H1 (cell line): ENCODE measurements around the gene AADAC. TPM values are rescaled to one million over a fixed set of nuclear protein-coding genes. Genes with fewer than 3 reads are reported as not detected.

Source experiments
- CTCF ChIA-PET: fragments of 300-600 bp; sonication (Branson Sonifier 250); formaldehyde crosslinking; loops from one replicate; lab custom pipeline; 2021; ENCODE audit not compliant: partially characterized antibody; lab: Charles Lee
- POLR2A ChIA-PET: fragments of 300-600 bp; sonication (Branson Sonifier 250); formaldehyde crosslinking; loops from one replicate; lab custom pipeline; 2021; ENCODE audit warnings: inconsistent platforms; ENCODE audit not compliant: partially characterized antibody; lab: Charles Lee
- DNase-seq, 2 experiments: peaks; one replicate each; pipeline versions ENCODE4 v3.0.0 to v3.0.0-alpha.2; 2010 to 2022; ENCODE audit warnings: low spot score in 2 of 2, low read depth in 1 of 2, mixed read lengths in 1 of 2
- FAIRE-seq: peaks from 2 replicates; lab custom pipeline; 2011; peaks lifted over from hg19 to GRCh38; lab: Jason Lieb, UNC
- H2AFZ ChIP-seq: 2 replicates; pipeline ENCODE4 v1.8.1; 2012; ENCODE audit warnings: low read length, inconsistent platforms
- H2AK5ac ChIP-seq: 2 replicates; pipeline ENCODE4 v1.6.1; 2013; ENCODE audit warnings: low read depth, low read length
- H2BK120ac ChIP-seq: replicated peaks from 2 replicates; pipeline ENCODE3; 2013; ENCODE audit warnings: low read depth, low read length, inconsistent platforms
- H2BK12ac ChIP-seq: 2 replicates; pipeline ENCODE4 v1.6.1; 2013; ENCODE audit warnings: low read depth, low read length
- H2BK15ac ChIP-seq: 2 replicates; pipeline ENCODE4 v1.6.1; 2013; ENCODE audit warnings: low read length
- H2BK20ac ChIP-seq: 2 replicates; pipeline ENCODE4 v1.6.1; 2013; ENCODE audit warnings: low read length
- H2BK5ac ChIP-seq: 2 replicates; pipeline ENCODE4 v1.6.1; 2013; ENCODE audit warnings: low read depth, low read length
- H3K14ac ChIP-seq: 2 replicates; pipeline ENCODE4 v1.6.1; 2013; ENCODE audit warnings: inconsistent platforms; ENCODE audit not compliant: insufficient read length
- H3K18ac ChIP-seq: 2 replicates; pipeline ENCODE4 v1.6.1; 2013; ENCODE audit warnings: low read length; ENCODE audit errors: extremely low read depth
- H3K23ac ChIP-seq: 2 replicates; pipeline ENCODE4 v1.6.1; 2013; ENCODE audit warnings: inconsistent platforms; ENCODE audit not compliant: insufficient read length
- H3K23me2 ChIP-seq: 2 replicates; pipeline ENCODE4 v1.6.1; 2013; ENCODE audit warnings: low read depth, low read length
- H3K27ac ChIP-seq: 2 replicates; pipeline ENCODE4 v1.6.1; 2011; ENCODE audit warnings: low read depth, low read length, inconsistent platforms
- H3K27me3 ChIP-seq, 4 experiments: replicated peaks in 1 of 4; 1 replicate in 1 of 4; 2 replicates in 3 of 4; pipeline versions ENCODE4 v1.6.1 to v1.8.1; 2011 to 2013; ENCODE audit warnings: low read length in 3 of 4, mild to moderate bottlenecking in 3 of 4, inconsistent platforms in 2 of 4, mixed read lengths in 2 of 4, moderate library complexity in 1 of 4; ENCODE audit not compliant: control insufficient read depth in 3 of 4, insufficient read depth in 3 of 4; ENCODE audit errors: extremely low read depth in 1 of 4
- H3K36me3 ChIP-seq, 4 experiments: 2 replicates each; pipeline versions ENCODE4 v1.6.1 to v1.8.1; 2011 to 2013; ENCODE audit warnings: mild to moderate bottlenecking in 4 of 4, low read length in 3 of 4, moderate library complexity in 2 of 4, control low read depth in 1 of 4, inconsistent platforms in 1 of 4; ENCODE audit not compliant: insufficient read depth in 4 of 4, control insufficient read depth in 2 of 4
- H3K4ac ChIP-seq: replicated peaks from 2 replicates; pipeline ENCODE3; 2013; ENCODE audit warnings: low read length, low read depth, mixed read lengths, inconsistent platforms; ENCODE audit not compliant: insufficient read length
- H3K4me1 ChIP-seq, 4 experiments: replicated peaks in 1 of 4; 1 replicate in 1 of 4; 2 replicates in 3 of 4; pipeline versions ENCODE4 v1.6.1 to v1.8.1; 2011 to 2013; ENCODE audit warnings: low read length in 3 of 4, inconsistent platforms in 2 of 4, mixed read lengths in 1 of 4; ENCODE audit not compliant: insufficient read depth in 4 of 4, control insufficient read depth in 3 of 4
- H3K4me2 ChIP-seq, 2 experiments: 2 replicates each; pipeline versions ENCODE4 v1.6.1 to v1.8.1; 2011 to 2013; ENCODE audit warnings: low read depth in 2 of 2, low read length in 2 of 2, control low read depth in 1 of 2, inconsistent platforms in 1 of 2, mild to moderate bottlenecking in 1 of 2; ENCODE audit not compliant: insufficient read depth in 1 of 2
- H3K4me3 ChIP-seq, 4 experiments: fragments of 200-600, 300-600 bp in 1 of 4; sonication (generic), shearing (Covaris generic), sonication (Bioruptor Twin) in 1 of 4; 2 replicates each; pipeline versions ENCODE4 v1.5.1 to v1.8.1; 2011 to 2016; ENCODE audit warnings: low read length in 4 of 4, low read depth in 3 of 4, control low read depth in 2 of 4, inconsistent platforms in 2 of 4, mild to moderate bottlenecking in 2 of 4, mixed read lengths in 1 of 4, moderate library complexity in 1 of 4; ENCODE audit not compliant: insufficient read depth in 2 of 4; ENCODE audit errors: extremely low read depth in 1 of 4
- H3K56ac ChIP-seq: replicated peaks from 2 replicates; pipeline ENCODE3; 2013; ENCODE audit warnings: low read depth, mild to moderate bottlenecking, mixed read lengths, low read length, inconsistent platforms; ENCODE audit not compliant: insufficient read length
- H3K79me1 ChIP-seq: 2 replicates; pipeline ENCODE4 v1.6.1; 2013; ENCODE audit warnings: low read depth, low read length, control low read depth
- H3K79me2 ChIP-seq, 2 experiments: 2 replicates each; pipeline versions ENCODE4 v1.6.1 to v1.8.1; 2012 to 2013; ENCODE audit warnings: low read length in 2 of 2, mild to moderate bottlenecking in 2 of 2, inconsistent platforms in 1 of 2; ENCODE audit not compliant: insufficient read depth in 2 of 2, control insufficient read depth in 1 of 2
- H3K9ac ChIP-seq, 4 experiments: replicated peaks in 1 of 4; 1 replicate in 1 of 4; 2 replicates in 3 of 4; pipeline versions ENCODE4 v1.6.1 to v1.8.1; 2011 to 2013; ENCODE audit warnings: low read depth in 3 of 4, low read length in 3 of 4, control low read depth in 2 of 4, mild to moderate bottlenecking in 2 of 4, moderate library complexity in 2 of 4, inconsistent platforms in 1 of 4; ENCODE audit errors: extremely low read depth in 1 of 4
- H3K9me3 ChIP-seq, 2 experiments: 2 replicates each; pipeline versions ENCODE4 v1.6.1 to v1.8.1; 2012 to 2013; ENCODE audit warnings: mild to moderate bottlenecking in 2 of 2, moderate library complexity in 2 of 2, control low read depth in 1 of 2, inconsistent platforms in 1 of 2, low read depth in 1 of 2, low read length in 1 of 2, mixed read lengths in 1 of 2; ENCODE audit not compliant: insufficient read depth in 2 of 2
- H4K20me1 ChIP-seq, 2 experiments: replicated peaks in 1 of 2; 2 replicates each; pipeline versions ENCODE3 to v1.8.1; 2011 to 2013; ENCODE audit warnings: inconsistent platforms in 2 of 2, low read length in 2 of 2, mild to moderate bottlenecking in 1 of 2; ENCODE audit not compliant: insufficient read depth in 2 of 2, control insufficient read depth in 1 of 2
- H4K5ac ChIP-seq: 2 replicates; pipeline ENCODE4 v1.6.1; 2013; ENCODE audit warnings: low read length, low read depth, mixed read lengths, inconsistent platforms; ENCODE audit not compliant: insufficient read length
- H4K8ac ChIP-seq: 2 replicates; pipeline ENCODE4 v1.8.0; 2013; ENCODE audit warnings: mild to moderate bottlenecking, moderate library complexity, low read length, inconsistent platforms; ENCODE audit not compliant: insufficient read depth; ENCODE audit errors: extremely low read depth
- H4K91ac ChIP-seq: replicated peaks from 2 replicates; pipeline ENCODE3; 2013; ENCODE audit warnings: low read length, mixed read lengths, inconsistent platforms; ENCODE audit not compliant: insufficient read length
- CTCF ChIP-seq, 3 experiments: IDR thresholded peaks; 1 replicate in 2 of 3; 2 replicates in 1 of 3; pipeline versions ENCODE4 v1.5.1 to v1.6.1; 2011; ENCODE audit warnings: low read length in 3 of 3, mild to moderate bottlenecking in 3 of 3, inconsistent platforms in 2 of 3, low read depth in 1 of 3, moderate library complexity in 1 of 3; ENCODE audit not compliant: insufficient read depth in 1 of 3; ENCODE audit errors: control extremely low read depth in 1 of 3
- EGR1 ChIP-seq: IDR thresholded peaks from 2 replicates; pipeline ENCODE4 v1.6.1; 2011; ENCODE audit warnings: low read depth, low read length, borderline replicate concordance
- RFX5 ChIP-seq: IDR thresholded peaks from 2 replicates; pipeline ENCODE4 v1.6.1; 2011; ENCODE audit warnings: low read depth, low read length, improper control_type of control experiment, borderline replicate concordance
- SAP30 ChIP-seq: fragments of 300-600 bp; sonication (generic); IDR thresholded peaks from 2 replicates; pipeline ENCODE4 v1.7.1; 2012; ENCODE audit warnings: low read length, moderate library complexity, mild to moderate bottlenecking, inconsistent platforms; ENCODE audit not compliant: insufficient read depth, insufficient replicate concordance
- YY1 ChIP-seq: IDR thresholded peaks from 2 replicates; pipeline ENCODE4 v1.6.1; 2011; ENCODE audit warnings: low read depth, mild to moderate bottlenecking, low read length
- WGBS, 2 experiments: shearing (Covaris generic) in 1 of 2; methylation state at CpG; one replicate each; pipeline versions ENCODE4 v1.1.6 to v1.1.7; 2013 to 2015; ENCODE audit warnings: low lambda C conversion rate in 2 of 2, mixed read lengths in 2 of 2, inconsistent platforms in 1 of 2, low coverage in 1 of 2, missing lambda C conversion rate in 1 of 2; ENCODE audit not compliant: insufficient replicate concordance in 2 of 2, insufficient coverage in 1 of 2, insufficient read length in 1 of 2; ENCODE audit errors: extremely low coverage in 1 of 2, missing lambda C conversion rate in 1 of 2; 5-methylcytosine and 5-hydroxymethylcytosine counted together
- polyA plus RNA-seq, 7 experiments: library from polyadenylated mRNA; depleted of rRNA in 3 of 7; stranded (reverse) in 5 of 7; unstranded in 2 of 7; fragments of >200 nt in 5 of 7; fragments of 200-250 nt in 2 of 7; gene quantifications; 1 replicate in 5 of 7; 2 replicates in 1 of 7; 4 replicates in 1 of 7; pipeline versions ENCODE4 v1.2.1 to v1.2.3, GENCODE V29; 2011 to 2013; ENCODE audit warnings: missing spikeins in 2 of 7, mixed read lengths in 2 of 7
- total RNA-seq: library from RNA; stranded (reverse); fragmentation: NEBNext Ultra II Directional; extraction: Animal tissue kit (Norgen Biotek cat#: 25700); gene quantifications from 2 replicates; pipeline ENCODE4 v1.2.1, GENCODE V29; 2021

Gene AADAC
- total and polyA plus RNA-seq, 2 of the 8 experiments (the other 6 are each of a cell fraction or from before 2014, with no cell fraction given): not detected

GRCh38 chr3:151770956-151771355 is 43.0 kb upstream of the AADAC start:
- Histone ChIP-seq H4K5ac (no peak overlapping the region), H2AFZ (no peak overlapping the region), H3K4me2 (no peak overlapping the region), H4K91ac (no peak overlapping the region), H3K36me3 (no peaks in the 10 kb centered on the region), H3K23me2 (no peaks in the 10 kb centered on the region; the same call in 1 of the 2 replicates), H3K27me3 (no peaks in the 10 kb centered on the region), H2BK15ac (no peak overlapping the region), H2BK120ac (no peak overlapping the region), H3K79me1 (no peaks in the 10 kb centered on the region), H3K27ac (no peak overlapping the region), H4K8ac (no peak overlapping the region), H3K4me1 (no peaks in the 10 kb centered on the region), H3K14ac (no peak overlapping the region), H3K56ac (no peak overlapping the region), H3K4me3 (no peak overlapping the region), H3K79me2 (no peaks in the 10 kb centered on the region), H2BK20ac (no peak overlapping the region), H2BK5ac (no peak overlapping the region), H3K9ac (no peak overlapping the region), H3K9me3 (no peaks in the 10 kb centered on the region), H3K4ac (no peak overlapping the region), H2BK12ac (no peak overlapping the region), H2AK5ac (no peak overlapping the region), H3K23ac (no peak overlapping the region), H3K18ac (no peak overlapping the region), H4K20me1 (no peaks in the 10 kb centered on the region)
- FAIRE-seq (no peak), DNase-seq (no peak)
- TF ChIP-seq CTCF (IDR thresholded peaks at IDR 0.05; ENCODE audit: control extremely low read depth in 1 of 3, insufficient read depth in 1 of 3, low read depth in 1 of 3, low read length in 3 of 3) (no peak), EGR1 (no peak), SAP30 (no peak), YY1 (no peak), RFX5 (no peak)
- CTCF ChIA-PET: interaction anchor here (0.7 to 1.0 kb wide), 2 partner anchors 9 to 10 kb away, joined by 3 read pairs; no protein-coding TSS in a partner anchor
- POLR2A ChIA-PET: no interaction called here
- 92% methylated on average over 4 of the region's 4 CpGs; no CpG with 5 or more reads in 1 of the 2 experiments for WGBS, 2 experiments
